GM21381 (cell line): ENCODE results near the gene ZNF503.

Source experiments
- ATAC-seq: cut with Tn5 transposase; IDR thresholded peaks from one replicate; pipeline ENCODE4 v1.9.1; 2021; ENCODE audit warnings: mild to moderate bottlenecking, moderate library complexity; ENCODE audit not compliant: unreplicated experiment

The ZNF503 gene

GRCh38 chr10:75357500-75357899, 44.1 kb downstream of the ZNF503 start:
- no peak for ATAC-seq

GRCh38 chr10:75356484-75356883, 45.1 kb downstream of the ZNF503 start:
- ATAC-seq, result no peak

GRCh38 chr10:75355706-75356105, 45.9 kb downstream of the ZNF503 start:
- ATAC-seq, result no peak

- no peak for ATAC-seq
Measured at GRCh38 chr10:75353183-75353582, 48.4 kb downstream of the ZNF503 start.

- no peak for ATAC-seq
Measured at GRCh38 chr10:75352650-75353049, 48.9 kb downstream of the ZNF503 start.

GRCh38 chr10:75351637-75352036, 49.9 kb downstream of the ZNF503 start:
- ATAC-seq, result no peak

GRCh38 chr10:75350791-75351190, 50.8 kb downstream of the ZNF503 start:
- ATAC-seq, result no peak
